OCI-LY7 (cell line): ENCODE data around the gene ACSL6. TPM values are rescaled to one million over a fixed set of nuclear protein-coding genes. Genes with fewer than 3 reads are reported as not detected.

Experiments used
- BruUV-seq: library from RNA; stranded (reverse); fragments of 400-500 nt; replicated peaks from 2 replicates; lab custom pipeline; 2021; lab: Mats Ljungman, UMichigan
- CTCF ChIA-PET: fragments of 300-600 bp; sonication (Branson Sonifier 250); formaldehyde crosslinking; loops from one replicate; lab custom pipeline; 2022; ENCODE audit warnings: antibody characterized with exemption; ENCODE audit not compliant: unreplicated experiment; lab: Charles Lee
- POLR2A ChIA-PET: fragments of 300-600 bp; sonication (Branson Sonifier 250); formaldehyde crosslinking; loops from one replicate; lab custom pipeline; 2022; ENCODE audit warnings: antibody characterized with exemption; lab: Charles Lee
- DNase-seq: peaks from one replicate; pipeline ENCODE4 v3.0.0-alpha.2; 2015; ENCODE audit warnings: low spot score
- H2AFZ ChIP-seq: fragments of 200-600 bp; sonication (generic), shearing (Covaris generic); 2 replicates; pipeline ENCODE4 v1.6.1; 2014; ENCODE audit warnings: mild to moderate bottlenecking, antibody characterized with exemption, low read length, moderate library complexity
- H3K27ac ChIP-seq: fragments of 200-600 bp; sonication (generic); 2 replicates; pipeline ENCODE4 v1.5.1; 2014; ENCODE audit warnings: mixed run types, low read depth, mild to moderate bottlenecking, moderate library complexity, low read length, inconsistent platforms; ENCODE audit not compliant: poor library complexity, severe bottlenecking
- H3K36me3 ChIP-seq: fragments of 200-600 bp; sonication (generic); 2 replicates; pipeline ENCODE4 v1.6.1; 2014; ENCODE audit warnings: mild to moderate bottlenecking, antibody characterized with exemption, low read length, moderate library complexity, mixed read lengths; ENCODE audit not compliant: insufficient read depth
- H3K4me1 ChIP-seq: fragments of 200-600 bp; sonication (generic); 2 replicates; pipeline ENCODE4 v1.5.1; 2014; ENCODE audit warnings: mild to moderate bottlenecking, low read length; ENCODE audit not compliant: insufficient read depth, poor library complexity, severe bottlenecking
- H3K4me2 ChIP-seq: fragments of 200-600 bp; sonication (generic); 2 replicates; pipeline ENCODE4 v1.6.1; 2014; ENCODE audit warnings: mild to moderate bottlenecking, low read length
- H3K4me3 ChIP-seq: fragments of 200-600 bp; sonication (generic); 2 replicates; pipeline ENCODE4 v1.5.1; 2014; ENCODE audit warnings: mild to moderate bottlenecking, low read depth, low read length; ENCODE audit not compliant: poor library complexity, severe bottlenecking
- H3K79me2 ChIP-seq: fragments of 200-600 bp; sonication (generic); 2 replicates; pipeline ENCODE4 v1.6.1; 2016; ENCODE audit warnings: low read depth, mild to moderate bottlenecking, low read length, moderate library complexity, mixed read lengths; ENCODE audit not compliant: insufficient read depth
- H3K9me2 ChIP-seq: fragments of 200-600 bp; sonication (generic); 2 replicates; pipeline ENCODE4 v1.6.1; 2016; ENCODE audit warnings: mild to moderate bottlenecking, low read length, mixed read lengths; ENCODE audit not compliant: insufficient read depth
- H3K9me3 ChIP-seq: fragments of 200-600 bp; sonication (generic); 2 replicates; pipeline ENCODE4 v1.6.1; 2014; ENCODE audit warnings: mild to moderate bottlenecking, mixed run types, low read length, mixed read lengths
- H4K20me1 ChIP-seq: fragments of 200-600 bp; sonication (generic); 2 replicates; pipeline ENCODE4 v1.6.1; 2014; ENCODE audit warnings: mild to moderate bottlenecking, antibody characterized with exemption, low read length, moderate library complexity, mixed read lengths; ENCODE audit not compliant: insufficient read depth
- CTCF ChIP-seq: fragments of 200-600 bp; sonication (generic); conservative IDR thresholded peaks from 2 replicates; pipeline ENCODE4 v1.5.1; 2014; ENCODE audit warnings: mild to moderate bottlenecking, antibody characterized with exemption, low read length, moderate library complexity, mixed read lengths
- EZH2phosphoT487 ChIP-seq: fragments of 200-600 bp; sonication (generic); IDR thresholded peaks from 2 replicates; pipeline ENCODE4 v1.6.1; 2018; ENCODE audit warnings: low read depth, borderline replicate concordance, mild to moderate bottlenecking, mixed run types, antibody characterized with exemption, low read length, moderate library complexity, mixed read lengths
- intact Hi-C: fragments of 100-400 bp; cut with micrococcal nuclease; formaldehyde crosslinking; loops from one replicate; pipeline ENCODE4 v1.10.0; 2022; ENCODE audit not compliant: unreplicated experiment
- total RNA-seq, 2 experiments: library from RNA; depleted of rRNA in 1 of 2; stranded (reverse); fragments of >200 nt in 1 of 2; shearing (Covaris generic) in 1 of 2; gene quantifications; 2 replicates each; pipeline ENCODE4 v1.2.3, GENCODE V29; 2014 to 2022

The ACSL6 gene
- total RNA-seq, 2 experiments from 2014 or later, result not detected

DNA sequence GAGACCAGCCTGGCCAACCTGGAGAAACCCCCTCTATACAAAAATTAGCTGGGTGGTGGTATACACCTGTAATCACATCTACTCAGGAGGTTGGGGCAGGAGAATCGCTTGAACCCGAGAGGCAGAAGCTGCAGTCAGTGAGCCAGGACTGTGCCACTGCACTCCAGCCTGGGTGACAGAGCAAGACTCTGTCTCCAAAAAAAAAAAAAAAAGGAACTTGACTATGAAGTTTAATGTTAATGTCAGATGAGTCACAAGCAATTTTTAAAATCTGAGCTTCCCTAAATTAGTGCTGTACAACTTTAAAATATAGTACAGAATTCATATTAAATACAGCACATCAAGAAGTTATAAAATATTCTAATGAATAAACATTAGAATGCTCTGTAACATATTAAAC lies 67.5 kb downstream of the ACSL6 start:
- H4K20me1 ChIP-seq, result no peaks in the 10 kb centered on the region
- no TSS peak for BruUV-seq
- ChIA-PET CTCF (no interaction called here), POLR2A (no interaction called here)
- no peak overlapping the region for H3K4me3 ChIP-seq
- H2AFZ ChIP-seq, result no peak overlapping the region
- intact Hi-C loops, result no loop called here
- DNase-seq, result no peak
- no peak overlapping the region for H3K27ac ChIP-seq
- H3K36me3 ChIP-seq, result no peaks in the 10 kb centered on the region
- no peak for TF ChIP-seq CTCF
- no peak for TF ChIP-seq EZH2phosphoT487
- H3K9me2 ChIP-seq, result no peaks in the 10 kb centered on the region
- H3K4me2 ChIP-seq, result no peak overlapping the region
- H3K4me1 ChIP-seq, result no peaks in the 10 kb centered on the region
- H3K79me2 ChIP-seq, result no peaks in the 10 kb centered on the region
- no peaks in the 10 kb centered on the region for H3K9me3 ChIP-seq

GRCh38 chr5:131942016-131942415 lies 69.4 kb downstream of the ACSL6 start:
- CTCF ChIA-PET, result no interaction called here
- no peaks in the 10 kb centered on the region for H3K9me3 ChIP-seq
- POLR2A ChIA-PET, result no interaction called here
- no peak for DNase-seq
- H3K4me2 ChIP-seq, result no peak overlapping the region
- no peaks in the 10 kb centered on the region for H3K4me1 ChIP-seq
- no peak overlapping the region for H3K4me3 ChIP-seq
- intact Hi-C loops, result no loop called here
- H3K27ac ChIP-seq, result no peak overlapping the region
- no peaks in the 10 kb centered on the region for H3K79me2 ChIP-seq
- no peaks in the 10 kb centered on the region for H3K9me2 ChIP-seq
- BruUV-seq, result no TSS peak
- H4K20me1 ChIP-seq, result no peaks in the 10 kb centered on the region
- H3K36me3 ChIP-seq, result no peaks in the 10 kb centered on the region
- H2AFZ ChIP-seq, result no peak overlapping the region
- TF ChIP-seq CTCF (no peak), EZH2phosphoT487 (no peak)

GRCh38 chr5:131939690-131940345 lies 71.6 kb downstream of the ACSL6 start:
- H3K79me2 ChIP-seq, result no peaks in the 10 kb centered on the region
- no peaks in the 10 kb centered on the region for H3K4me1 ChIP-seq
- H3K36me3 ChIP-seq, result no peaks in the 10 kb centered on the region
- POLR2A ChIA-PET, result interaction anchor here (0.7 kb wide), 1 partner anchor 918 kb away, joined by 4 read pairs; no protein-coding TSS in a partner anchor
- no peak overlapping the region for H3K4me3 ChIP-seq
- H3K9me2 ChIP-seq, result no peaks in the 10 kb centered on the region
- DNase-seq, result no peak
- BruUV-seq, result no TSS peak
- TF ChIP-seq CTCF, result no peak
- TF ChIP-seq EZH2phosphoT487, result no peak
- H3K27ac ChIP-seq, result no peak overlapping the region
- H4K20me1 ChIP-seq, result no peaks in the 10 kb centered on the region
- H3K9me3 ChIP-seq, result no peaks in the 10 kb centered on the region
- H3K4me2 ChIP-seq, result no peak overlapping the region
- H2AFZ ChIP-seq, result no peak overlapping the region
- intact Hi-C loops, result no loop called here
- CTCF ChIA-PET, result no interaction called here
